Body of pancreas (tissue), 4 donors: Measurements from ENCODE around the gene SEMA6D.

Experiments
- CTCF ChIP-seq, 7 experiments: fragments of 450-650 bp in 4 of 7; fragments of 200-600 bp in 3 of 7; sonication (generic) in 3 of 7; IDR thresholded peaks; one replicate each; pipeline ENCODE4 v1.5.1; 2016 to 2019; ENCODE audit warnings: antibody characterized with exemption in 7 of 7
- POLR2A ChIP-seq, 3 donors: fragments of 450-650 bp; IDR thresholded peaks; one replicate each; pipeline ENCODE4 v1.6.1; 2016; ENCODE audit warnings: antibody characterized with exemption in 3 of 3, mild to moderate bottlenecking in 2 of 3

- TF ChIP-seq CTCF (IDR thresholded peaks at IDR 0.05) (no peak), POLR2A (IDR thresholded peaks at IDR 0.05) (no peak)
These were observed 44.0 kb upstream of the SEMA6D start for GRCh38 chr15:47673232-47673761.
